ENCODE data around the gene MFRP.
A peak's percentile ranks its signal among the peaks of the same experiment; 100 is the strongest.
"Not testable (repeated sequence)": the region's sequence is repeated elsewhere in the genome, so short reads cannot be mapped to it uniquely, and the experiment has no call there.

MFRP gene

GRCh38 chr11:119346605-119347004, at the start of gene MFRP:
Gene MFRP, minus strand, starts transcription at chr11:119346705. Its CDS starts 192 bp downstream, at chr11:119346513.
- no peak for DNase-seq (ENCODE audit: low read depth in 1 of 2, low spot score in 1 of 2)

GRCh38 chr11:119391275-119391674, 44.8 kb upstream of the MFRP start:
- no peak for DNase-seq (ENCODE audit: low read depth in 1 of 2, low spot score in 1 of 2)

- DNase-seq (ENCODE audit: low read depth in 1 of 2, low spot score in 1 of 2), result no peak
Measured at GRCh38 chr11:119389611-119390254, 43.2 kb upstream of the MFRP start.

- no peak for DNase-seq (ENCODE audit: low read depth in 1 of 2, low spot score in 1 of 2)
Measured at GRCh38 chr11:119388103-119388502, 41.6 kb upstream of the MFRP start.

- no peak for DNase-seq (ENCODE audit: low read depth in 1 of 2, low spot score in 1 of 2)
Measured at GRCh38 chr11:119384332-119384731, 37.8 kb upstream of the MFRP start.

- DNase-seq (ENCODE audit: low read depth in 1 of 2, low spot score in 1 of 2), result not testable (repeated sequence)
Measured at GRCh38 chr11:119382513-119382912, 36.0 kb upstream of the MFRP start.

GRCh38 chr11:119382101-119382500, 35.6 kb upstream of the MFRP start:
- DNase-seq (ENCODE audit: low read depth in 1 of 2, low spot score in 1 of 2), result no peak

GRCh38 chr11:119381181-119381988, 34.9 kb upstream of the MFRP start, which contains the start of gene USP2:
Gene USP2, minus strand, starts transcription at chr11:119381690. Its CDS starts 8,210 bp downstream, at chr11:119373480.
- DNase-seq (ENCODE audit: low read depth in 1 of 2, low spot score in 1 of 2), result peak; percentile 92 to 97

GRCh38 chr11:119380827-119381180, 34.3 kb upstream of the MFRP start:
- no peak for DNase-seq (ENCODE audit: low read depth in 1 of 2, low spot score in 1 of 2)

- DNase-seq (ENCODE audit: low read depth in 1 of 2, low spot score in 1 of 2), result no peak
Measured at GRCh38 chr11:119380160-119380826, 33.8 kb upstream of the MFRP start.

GRCh38 chr11:119378851-119379465, 32.5 kb upstream of the MFRP start:
- DNase-seq (ENCODE audit: low read depth in 1 of 2, low spot score in 1 of 2), result no peak

GRCh38 chr11:119377961-119378667, 31.6 kb upstream of the MFRP start:
- no peak for DNase-seq (ENCODE audit: low read depth in 1 of 2, low spot score in 1 of 2)

GRCh38 chr11:119377112-119377901, 30.8 kb upstream of the MFRP start:
- no peak for DNase-seq (ENCODE audit: low read depth in 1 of 2, low spot score in 1 of 2)

- DNase-seq (ENCODE audit: low read depth in 1 of 2, low spot score in 1 of 2), result no peak
Measured at GRCh38 chr11:119376197-119376847, 29.8 kb upstream of the MFRP start.

GRCh38 chr11:119375337-119376196, 29.1 kb upstream of the MFRP start:
- no peak for DNase-seq (ENCODE audit: low read depth in 1 of 2, low spot score in 1 of 2)

GRCh38 chr11:119374632-119375336, 28.3 kb upstream of the MFRP start:
- DNase-seq (ENCODE audit: low read depth in 1 of 2, low spot score in 1 of 2), result no peak

GRCh38 chr11:119373921-119374631, 27.6 kb upstream of the MFRP start:
- DNase-seq (ENCODE audit: low read depth in 1 of 2, low spot score in 1 of 2), result no peak
